GM21737 (cell line): ENCODE data around the gene CAPN5.

ENCODE experiments used
- ATAC-seq: cut with Tn5 transposase; IDR thresholded peaks from one replicate; pipeline ENCODE4 v1.9.1; 2021; ENCODE audit warnings: mild to moderate bottlenecking, moderate library complexity; ENCODE audit not compliant: unreplicated experiment

CAPN5 gene

DNA sequence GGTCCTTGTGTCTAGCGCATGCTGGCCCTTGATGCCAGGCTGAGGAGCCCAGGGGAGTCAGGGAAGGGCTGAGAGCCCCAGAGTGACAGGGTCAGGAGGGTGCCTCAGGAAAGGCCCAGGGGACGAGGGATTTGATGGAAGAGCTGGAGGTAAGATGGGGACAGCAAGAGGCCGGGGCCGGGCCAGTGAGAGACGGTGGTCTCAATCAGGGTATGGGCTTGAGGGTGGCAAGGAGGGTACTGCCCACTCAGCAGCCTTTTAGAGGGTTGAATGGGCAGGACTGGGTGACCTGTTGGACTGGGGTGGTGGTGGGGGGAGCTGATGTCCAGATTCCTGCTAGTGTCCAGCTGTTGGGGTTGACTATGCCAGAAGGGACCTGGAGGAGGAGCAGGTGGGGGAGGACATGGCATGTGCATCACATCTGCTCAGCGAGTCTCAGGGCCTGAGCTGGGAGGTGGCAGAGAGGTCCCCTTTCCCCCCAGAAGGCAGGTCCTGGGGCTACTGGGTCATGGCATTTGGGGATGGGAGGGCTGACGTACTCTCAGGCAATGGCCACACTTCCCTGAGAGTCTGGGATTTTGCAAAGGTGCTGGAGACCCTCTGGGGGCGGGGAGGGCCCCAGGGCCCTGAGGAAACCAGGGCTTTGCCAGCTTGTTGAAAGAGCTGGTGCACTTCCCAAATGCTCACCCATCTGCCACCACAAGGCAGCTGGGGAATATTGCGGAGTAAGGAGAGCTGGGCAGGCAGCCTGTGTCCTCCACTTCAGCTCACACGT, 79.7 kb downstream of the CAPN5 start:
- no peak for ATAC-seq

DNA sequence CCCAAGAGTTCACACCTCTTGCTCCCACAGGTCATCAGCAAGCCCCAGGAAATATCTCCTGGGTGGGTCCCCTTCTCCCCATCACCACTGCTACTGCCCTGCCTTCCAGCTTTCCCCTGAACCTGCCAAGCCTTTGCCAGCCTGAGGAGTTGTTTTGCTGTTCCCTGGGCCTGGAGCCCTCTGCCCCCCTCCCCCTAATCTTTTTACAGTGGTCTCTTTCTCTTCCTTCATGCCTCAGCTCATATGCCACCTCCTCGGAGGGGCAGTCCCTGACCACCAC, 80.2 kb downstream of the CAPN5 start:
- no peak for ATAC-seq

DNA sequence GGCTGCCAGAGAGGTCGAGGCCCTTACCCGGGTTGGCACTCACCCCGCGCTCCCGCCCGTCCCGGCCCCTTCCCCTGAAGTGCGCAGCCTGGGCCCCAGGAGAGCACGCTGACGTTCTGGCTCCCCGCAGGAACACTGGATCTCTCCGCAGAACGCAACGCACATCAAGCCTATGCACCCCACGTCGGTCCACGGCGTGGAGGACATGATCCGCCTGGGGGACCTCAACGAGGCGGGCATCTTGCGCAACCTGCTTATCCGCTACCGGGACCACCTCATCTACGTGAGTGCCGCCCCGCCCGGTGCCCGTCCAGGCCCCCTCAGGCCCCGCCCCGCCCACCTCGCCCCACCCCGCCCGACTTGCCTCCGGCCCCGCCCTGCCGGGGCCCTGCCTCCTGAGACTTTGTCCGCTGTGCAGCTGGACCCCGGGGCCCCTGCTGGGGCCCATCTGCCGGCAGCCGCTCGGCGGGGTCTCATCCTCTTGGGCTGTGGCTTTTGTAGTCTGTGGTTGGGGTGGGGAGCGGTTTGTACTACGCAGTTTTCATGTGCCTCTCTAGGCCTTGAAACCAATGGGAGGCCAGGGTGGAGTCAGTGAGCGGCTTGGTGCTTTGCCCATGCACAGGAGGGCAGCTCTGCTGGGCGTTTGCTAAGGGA, 81.0 kb downstream of the CAPN5 start:
- no peak for ATAC-seq

DNA sequence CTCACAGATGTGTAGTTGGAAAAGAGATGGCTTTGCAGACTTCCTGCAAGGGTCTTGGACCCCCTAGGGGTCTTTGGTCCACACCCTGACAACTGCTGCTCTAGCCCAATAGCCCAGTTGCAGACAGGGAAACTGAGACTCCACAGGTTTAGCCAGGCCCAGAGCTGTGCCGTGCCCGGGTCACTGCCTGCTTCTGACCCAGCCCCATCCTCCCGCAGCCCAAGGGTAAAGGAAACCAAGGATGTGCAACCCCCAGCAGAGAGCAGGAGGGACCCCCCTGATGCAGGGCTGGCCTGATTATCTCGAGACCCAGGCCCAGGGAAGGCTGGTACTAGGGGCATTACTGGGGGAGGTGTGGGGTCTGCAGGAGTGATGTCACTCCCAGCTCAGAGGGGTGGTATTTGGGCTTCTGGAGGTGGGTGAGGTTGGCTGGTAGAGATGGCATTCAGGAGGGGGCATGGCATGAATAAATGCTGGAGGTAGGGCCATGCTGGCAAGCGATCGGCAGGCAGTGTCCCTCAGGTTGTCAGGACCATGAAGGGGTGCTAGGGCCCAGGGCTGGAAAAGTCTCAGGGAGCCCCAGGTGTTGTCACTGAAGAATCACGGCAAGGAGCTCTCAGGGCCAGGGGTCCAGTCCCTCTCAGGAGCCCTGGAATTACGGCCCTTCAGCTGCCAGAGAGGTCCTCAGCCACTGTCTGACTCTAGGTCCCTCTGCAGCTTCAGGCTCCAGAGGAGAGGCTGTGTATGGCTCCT, 82.4 kb downstream of the CAPN5 start:
- no peak for ATAC-seq

DNA sequence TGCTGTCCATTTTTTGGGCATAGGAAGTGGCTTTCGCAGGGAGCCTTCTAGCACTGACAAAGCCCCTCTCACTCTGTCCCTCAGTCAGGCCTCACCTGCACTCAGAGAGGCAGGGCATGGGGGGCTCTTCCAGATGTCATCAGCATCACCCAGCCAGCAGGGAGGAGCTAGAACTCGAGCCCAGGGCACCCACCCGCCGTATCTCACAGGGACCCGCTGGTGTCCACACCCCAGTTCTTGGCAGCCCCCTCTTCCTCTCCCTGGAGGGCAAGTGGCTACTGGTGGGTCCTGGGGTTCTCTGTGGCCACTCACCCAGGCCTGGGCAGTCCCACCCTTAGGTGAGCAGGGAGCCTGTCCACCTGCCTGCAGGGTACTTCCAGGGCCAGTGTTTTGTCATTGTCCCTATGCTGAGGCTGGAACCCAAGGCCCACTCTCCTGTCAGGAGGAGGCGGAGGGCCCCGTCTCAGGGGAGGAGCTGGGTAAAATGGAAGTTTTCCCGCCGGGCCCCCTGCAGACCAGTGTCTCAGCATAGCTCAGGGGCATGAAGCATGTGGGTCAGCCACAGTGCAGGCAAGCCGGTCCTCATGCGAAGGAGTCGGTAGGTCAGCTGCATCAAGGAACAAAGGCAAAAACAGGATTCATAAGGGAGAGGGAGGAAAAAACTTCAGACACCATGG, 83.1 kb downstream of the CAPN5 start:
- ATAC-seq: no peak

DNA sequence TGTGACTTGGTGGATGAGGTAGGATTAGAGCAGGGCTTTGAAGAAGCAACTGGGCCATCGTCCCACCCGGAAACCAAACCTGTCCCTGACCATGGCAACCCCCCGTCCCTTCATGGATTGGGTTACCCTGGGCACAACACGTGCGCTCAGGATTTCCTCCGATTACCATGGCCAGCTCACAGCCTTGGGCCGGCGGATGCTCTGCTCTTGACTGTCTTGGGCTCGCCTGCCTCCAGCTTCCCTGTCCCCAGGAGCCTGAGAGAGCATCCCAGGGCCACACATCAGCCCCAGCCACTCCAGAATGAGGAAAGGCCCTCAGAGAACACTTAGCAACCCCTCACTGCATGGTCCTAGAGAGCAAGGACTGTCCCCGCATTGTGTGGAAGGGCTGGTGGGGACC, 84.1 kb downstream of the CAPN5 start:
- ATAC-seq: no peak

DNA sequence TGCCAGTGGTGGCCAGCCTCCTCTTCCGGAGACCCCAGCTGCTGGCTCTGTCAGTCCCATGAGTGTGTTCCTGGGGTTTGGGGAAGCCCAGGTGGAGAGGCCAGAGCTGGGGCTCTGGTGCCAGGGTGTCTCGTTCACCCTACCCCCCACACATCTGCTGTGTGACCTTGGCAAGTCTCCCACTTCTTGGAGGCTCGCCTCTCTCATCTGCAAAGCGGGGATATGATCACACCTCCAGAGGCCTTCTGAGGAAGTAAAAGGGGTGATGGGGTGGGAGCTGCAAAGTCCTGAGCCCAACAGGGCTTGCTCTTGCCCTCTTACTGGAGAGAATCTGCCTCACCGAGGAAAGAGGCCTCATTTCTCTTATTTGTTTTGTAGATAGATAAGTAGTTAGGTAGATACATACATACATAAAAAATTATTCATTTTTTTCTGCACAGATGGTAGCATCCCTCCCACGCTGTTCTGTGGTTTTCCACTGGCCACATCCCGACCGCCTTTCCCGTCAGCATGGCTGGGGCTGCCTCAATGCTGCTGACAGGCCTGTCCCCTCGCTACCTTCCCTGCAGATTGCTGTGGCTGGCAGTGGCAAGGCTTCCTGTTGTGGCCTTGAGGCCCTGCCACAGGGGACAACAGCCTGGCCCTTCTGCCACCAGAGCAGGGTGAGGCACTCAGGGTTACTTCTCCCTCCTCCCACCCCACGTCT, 85.2 kb downstream of the CAPN5 start:
- ATAC-seq: no peak

DNA sequence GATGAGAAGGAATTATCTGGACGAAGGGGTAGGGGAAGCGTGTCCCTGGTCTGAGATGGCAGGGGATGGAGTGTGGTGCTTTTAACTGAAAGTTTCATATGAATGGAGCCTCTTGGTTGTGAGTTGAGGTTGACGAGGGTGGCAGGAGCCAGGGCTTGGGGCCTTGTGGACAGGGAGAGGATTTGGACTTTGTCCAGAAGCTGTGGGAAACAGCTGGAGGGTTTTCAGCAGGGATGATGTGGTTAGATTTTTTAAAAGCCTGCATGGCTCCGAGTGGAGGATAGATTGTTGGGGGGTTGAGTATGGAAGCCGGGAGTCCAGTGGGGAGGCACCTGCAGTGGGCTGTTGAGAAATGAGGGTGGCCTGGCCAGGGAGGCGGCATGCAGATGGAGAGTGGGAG, 86.1 kb downstream of the CAPN5 start:
- no peak for ATAC-seq

DNA sequence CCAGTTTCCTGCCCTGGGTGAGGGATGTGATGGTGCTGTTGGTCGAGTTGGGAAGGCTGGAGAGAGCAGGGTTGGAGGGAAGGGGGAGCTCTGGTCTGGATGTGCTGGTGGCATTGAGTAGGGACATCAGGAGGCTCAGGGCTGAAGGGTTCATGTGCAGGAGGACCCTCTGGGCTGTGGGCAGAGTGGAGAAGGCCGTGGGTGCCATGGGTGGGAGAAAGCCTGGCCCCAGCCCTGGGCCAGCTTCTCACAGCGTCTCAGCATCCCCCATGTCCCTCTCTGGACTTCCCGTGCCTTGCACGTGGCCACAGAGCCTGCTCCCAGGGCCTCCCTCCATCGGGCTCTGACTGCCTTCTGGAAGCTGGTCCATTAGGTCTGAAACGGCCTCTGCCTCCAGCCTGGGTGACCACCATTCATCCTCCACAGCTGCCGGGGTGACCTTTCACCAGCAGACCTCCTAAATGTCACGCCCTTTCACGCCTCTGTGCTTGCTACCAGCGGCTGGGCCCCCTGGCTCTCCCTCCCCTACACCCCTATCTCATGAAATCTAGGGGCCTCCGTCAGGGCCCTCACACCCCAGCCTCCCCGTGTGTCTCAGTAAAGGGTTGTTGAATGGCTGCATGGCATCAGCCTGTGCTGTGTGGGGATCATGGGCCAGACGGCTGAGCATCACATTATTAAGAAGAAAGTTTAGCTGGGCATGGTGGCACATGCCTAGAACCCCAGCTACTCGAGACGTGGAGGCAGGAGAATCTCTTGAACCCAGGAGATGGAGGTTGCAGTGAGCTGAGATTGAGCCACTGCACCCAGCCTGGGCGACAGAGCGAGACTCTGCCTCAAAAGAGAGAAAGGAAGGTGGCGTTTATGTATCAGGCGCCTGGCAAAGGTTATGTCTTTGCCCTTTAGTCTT, 86.8 kb downstream of the CAPN5 start:
- ATAC-seq: no peak

DNA sequence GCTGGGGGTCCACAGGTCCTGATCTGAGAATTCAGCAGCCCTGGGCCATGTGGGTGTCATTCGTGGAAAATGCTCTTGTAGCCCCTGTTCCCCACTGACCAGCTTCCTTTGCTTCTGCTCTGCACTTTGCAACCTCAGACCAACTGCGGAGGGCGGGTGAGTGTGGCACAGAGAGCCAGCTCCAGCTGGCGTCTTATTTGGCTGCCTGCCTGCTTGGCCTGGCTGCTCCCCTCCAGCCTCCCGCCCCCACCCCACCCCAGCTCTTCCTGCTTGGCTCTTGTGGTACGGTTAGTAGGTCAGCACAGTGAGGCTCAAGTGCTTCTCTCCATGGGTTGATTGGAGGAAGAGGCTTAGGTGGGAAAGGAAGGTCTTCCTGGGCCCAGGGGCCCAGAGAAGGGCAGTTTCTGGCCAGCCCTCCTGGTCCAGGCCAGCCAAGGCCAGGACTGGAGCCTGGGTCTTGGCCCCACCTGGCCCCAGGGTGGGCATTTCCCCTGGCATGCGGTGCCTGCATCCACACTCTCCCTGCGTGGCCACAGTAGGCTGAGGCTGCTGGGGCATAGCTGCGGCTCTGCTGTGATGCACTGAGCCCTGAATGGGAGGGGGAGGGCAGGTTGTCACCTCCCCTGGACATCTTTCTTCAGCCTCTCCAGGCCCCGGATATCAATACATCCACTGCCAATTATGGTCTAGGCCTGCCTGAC, 87.8 kb downstream of the CAPN5 start:
- ATAC-seq: no peak

DNA sequence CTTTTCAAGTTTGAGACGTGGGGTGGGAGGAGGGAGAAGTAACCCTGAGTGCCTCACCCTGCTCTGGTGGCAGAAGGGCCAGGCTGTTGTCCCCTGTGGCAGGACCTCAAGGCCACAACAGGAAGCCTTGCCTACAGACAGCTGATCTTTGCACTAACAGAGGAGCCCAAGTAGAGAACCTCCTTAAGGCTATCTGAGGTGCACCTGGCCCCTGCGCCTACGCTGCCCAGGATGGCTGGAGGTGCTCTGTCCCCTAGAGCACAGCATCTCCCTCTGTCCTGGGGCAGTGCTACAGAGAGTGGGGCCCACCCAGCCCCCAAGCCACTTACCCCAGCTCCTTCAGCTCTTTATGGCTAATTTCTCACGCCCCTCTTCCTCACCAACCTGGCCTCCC, 88.3 kb downstream of the CAPN5 start:
- ATAC-seq: no peak

DNA sequence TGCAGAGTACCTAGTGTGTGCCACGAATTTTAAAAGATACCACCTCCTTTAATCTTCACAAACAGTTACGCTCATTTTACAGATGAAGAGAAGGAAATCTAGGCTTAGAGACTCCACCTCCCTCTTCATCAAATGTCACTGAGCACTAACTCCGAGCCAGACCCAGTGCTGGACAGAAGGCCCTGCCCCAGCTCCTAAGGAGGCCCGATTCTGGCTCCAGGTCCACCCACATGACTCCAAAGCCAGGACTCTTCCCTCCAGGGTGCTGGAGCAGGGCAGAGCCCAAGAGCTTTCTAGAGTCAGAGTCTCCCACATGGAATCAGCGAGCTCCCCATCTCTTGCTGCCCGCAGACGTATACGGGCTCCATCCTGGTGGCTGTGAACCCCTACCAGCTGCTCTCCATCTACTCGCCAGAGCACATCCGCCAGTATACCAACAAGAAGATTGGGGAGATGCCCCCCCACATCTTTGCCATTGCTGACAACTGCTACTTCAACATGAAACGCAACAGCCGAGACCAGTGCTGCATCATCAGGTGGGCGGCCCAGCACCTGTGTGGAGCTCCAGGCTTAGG, 88.9 kb downstream of the CAPN5 start:
- no peak for ATAC-seq

DNA sequence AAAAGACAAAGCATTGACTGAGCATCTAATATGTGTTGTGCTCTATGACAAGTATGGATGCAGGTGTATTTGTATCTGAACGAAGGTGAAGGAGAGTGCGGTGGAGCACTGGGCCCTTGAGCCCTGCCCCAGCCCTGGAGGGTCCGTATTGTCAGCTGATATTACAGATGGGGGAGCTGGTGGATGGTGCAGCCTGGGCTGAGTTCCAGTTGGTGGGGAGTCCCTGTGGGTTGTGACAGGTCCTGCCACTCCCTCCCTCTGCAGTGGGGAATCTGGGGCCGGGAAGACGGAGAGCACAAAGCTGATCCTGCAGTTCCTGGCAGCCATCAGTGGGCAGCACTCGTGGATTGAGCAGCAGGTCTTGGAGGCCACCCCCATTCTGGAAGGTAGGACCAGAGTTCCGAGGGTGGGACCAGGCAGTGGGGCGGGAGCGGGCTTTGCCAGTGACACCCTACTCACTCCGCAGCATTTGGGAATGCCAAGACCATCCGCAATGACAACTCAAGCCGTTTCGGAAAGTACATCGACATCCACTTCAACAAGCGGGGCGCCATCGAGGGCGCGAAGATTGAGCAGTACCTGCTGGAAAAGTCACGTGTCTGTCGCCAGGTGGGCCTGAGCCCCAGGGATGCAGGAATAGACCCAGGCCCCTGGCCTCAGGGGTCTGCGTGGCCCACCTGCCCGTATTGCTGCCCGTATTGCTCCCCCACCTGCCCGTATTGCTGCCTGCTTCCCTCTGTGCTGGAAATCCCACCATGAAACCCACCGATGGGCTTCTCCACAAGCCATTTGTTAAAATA, 89.8 kb downstream of the CAPN5 start:
- ATAC-seq: no peak

DNA sequence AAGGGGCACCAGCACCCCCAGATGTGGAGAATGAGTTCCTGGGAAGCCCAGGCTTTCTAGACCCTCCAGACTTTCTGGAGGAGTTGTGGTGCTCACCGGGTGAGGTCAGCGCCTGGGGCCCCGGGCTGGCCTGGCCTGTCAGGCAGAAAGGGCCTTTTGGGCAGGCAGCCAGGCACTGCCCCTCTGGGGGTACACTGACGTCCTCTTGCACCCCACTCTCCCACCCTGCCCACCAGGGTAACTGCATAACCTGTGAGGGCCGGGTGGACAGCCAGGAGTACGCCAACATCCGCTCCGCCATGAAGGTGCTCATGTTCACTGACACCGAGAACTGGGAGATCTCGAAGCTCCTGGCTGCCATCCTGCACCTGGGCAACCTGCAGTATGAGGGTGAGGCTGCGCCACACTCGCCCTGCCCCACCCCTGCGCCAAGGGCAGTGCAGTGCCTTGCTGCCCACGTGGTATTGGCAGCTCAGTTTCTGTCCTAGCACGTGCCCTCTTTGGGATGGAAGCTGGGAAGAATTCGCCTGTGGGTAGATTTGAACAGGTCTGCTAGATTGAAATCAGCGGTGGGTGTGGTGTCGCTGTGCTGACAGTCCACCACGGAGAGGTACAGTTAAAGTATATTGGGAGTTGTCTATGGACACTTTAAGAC, 91.4 kb downstream of the CAPN5 start:
- no peak for ATAC-seq

DNA sequence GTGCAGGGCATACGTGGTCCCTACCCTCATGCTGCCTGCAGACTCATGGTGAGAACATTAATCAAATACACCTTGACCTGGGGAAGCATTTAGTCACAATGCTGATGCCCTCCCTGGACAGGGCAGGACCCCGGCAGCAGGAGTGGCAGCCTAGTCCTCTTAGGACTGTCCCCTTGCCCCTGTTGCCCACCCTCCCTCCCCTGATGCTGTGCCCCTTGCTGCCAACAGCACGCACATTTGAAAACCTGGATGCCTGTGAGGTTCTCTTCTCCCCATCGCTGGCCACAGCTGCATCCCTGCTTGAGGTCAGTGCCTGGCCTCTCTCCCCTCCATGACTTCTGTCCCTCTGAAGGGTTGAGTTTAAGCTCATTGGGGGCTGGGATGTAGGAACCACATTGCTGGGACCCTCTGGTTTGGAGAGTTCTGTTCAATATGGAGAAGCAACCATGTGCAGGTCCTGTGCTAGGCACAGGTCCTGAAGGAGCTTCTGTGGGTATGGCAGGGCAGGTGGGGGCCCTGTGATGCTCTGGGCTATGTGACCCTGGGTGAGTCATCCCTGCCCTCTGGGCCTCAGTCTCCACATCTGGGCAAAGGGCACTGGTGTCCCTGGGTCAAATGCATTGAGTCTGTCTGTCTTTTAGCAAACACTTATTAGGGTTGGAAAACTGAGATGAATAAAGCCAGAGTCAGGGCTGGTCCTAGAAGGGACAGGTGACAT, 92.6 kb downstream of the CAPN5 start:
- ATAC-seq: no peak

DNA sequence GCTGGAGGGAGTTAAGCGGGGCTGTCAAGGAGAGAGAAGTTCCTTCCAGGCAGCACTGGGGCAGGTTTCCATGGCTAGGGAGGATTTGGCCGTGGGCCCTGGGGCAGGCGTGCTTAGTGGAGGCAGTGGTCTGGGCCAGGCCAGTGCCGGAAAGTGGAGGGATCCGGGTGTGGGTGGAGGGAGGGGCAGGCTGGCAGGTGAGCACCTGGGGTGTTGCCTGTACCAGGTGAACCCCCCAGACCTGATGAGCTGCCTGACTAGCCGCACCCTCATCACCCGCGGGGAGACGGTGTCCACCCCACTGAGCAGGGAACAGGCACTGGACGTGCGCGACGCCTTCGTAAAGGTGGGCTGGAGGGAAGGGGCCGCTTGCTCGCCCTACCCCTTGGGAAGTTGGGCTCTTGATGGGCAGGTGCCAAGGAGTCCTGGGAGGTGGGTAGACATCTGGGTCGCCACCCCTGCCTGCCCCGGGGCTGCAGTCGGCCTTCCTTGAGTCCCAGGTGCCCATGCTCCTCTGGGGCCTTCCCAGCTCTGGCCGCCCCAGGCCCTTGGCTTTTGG, 93.2 kb downstream of the CAPN5 start:
- no peak for ATAC-seq

DNA sequence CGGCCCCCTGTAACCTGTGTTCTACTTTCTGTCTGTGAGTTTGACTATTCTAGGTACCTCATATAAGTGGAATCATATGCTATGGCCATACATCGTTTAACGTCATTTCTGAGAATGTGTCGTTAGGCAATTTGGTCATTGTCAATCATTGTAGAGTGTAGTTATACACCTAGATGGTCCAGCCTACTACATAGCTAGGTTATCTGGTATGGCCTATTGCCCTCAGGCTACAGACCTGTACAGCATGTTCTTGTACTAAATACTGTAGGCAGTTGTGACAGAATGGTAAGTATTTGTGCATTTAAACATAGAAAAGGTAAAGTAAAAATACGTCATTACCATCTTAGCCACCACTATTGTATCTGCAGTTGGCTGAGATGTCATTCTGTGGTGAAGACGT, 96.5 kb downstream of the CAPN5 start:
- ATAC-seq: no peak
